ENCODE data around the gene BTNL9. TPM values are rescaled to one million over a fixed set of nuclear protein-coding genes. Genes with fewer than 3 reads are reported as not detected.
A peak's percentile ranks its signal among the peaks of the same experiment; 100 is the strongest.
"Not testable (repeated sequence)": the region's sequence is repeated elsewhere in the genome, so short reads cannot be mapped to it uniquely, and the experiment has no call there.

The BTNL9 gene
- total RNA-seq (2014; rRNA removed; shearing (Covaris generic); ENCODE audit: low replicate concordance) = not detected in 2 replicates

DNA sequence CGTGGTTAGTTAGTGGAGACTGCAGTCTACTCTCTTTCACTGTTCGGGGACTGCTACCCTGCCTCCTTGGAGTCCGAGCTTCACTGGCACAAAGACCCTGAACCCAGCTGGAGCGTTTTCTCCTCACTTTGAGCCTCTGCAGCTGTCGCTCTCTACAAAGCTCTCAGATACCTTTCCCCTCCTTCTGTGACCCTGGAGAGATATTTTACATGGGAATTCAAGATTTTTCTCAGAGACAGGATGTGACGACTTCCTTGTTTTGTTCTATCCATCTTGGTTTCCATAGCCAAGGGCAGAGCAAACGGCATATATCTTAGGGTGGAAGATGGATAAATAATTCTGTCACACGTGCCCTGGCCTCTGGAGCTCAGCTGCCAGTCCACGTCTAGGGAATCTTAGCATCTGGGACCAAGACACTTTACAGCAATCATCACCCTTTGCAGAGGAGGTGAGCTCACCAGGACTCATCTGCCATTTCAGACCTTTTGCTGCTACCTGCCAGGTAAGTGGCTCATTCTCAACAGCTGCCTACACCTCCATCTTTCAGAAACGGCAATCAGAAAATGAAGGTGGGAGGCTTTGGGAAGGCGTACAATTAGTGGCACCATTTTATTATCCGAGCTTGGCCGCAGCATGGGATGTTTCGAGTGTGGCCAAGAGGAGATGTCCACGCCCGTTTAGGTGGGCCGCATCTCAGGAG, at the start of gene BTNL9:
BTNL9 (plus strand) TSS at position 336 of the 700 bp plus-strand sequence. CDS start 5,224 bp downstream, outside the sequence.
- DNase-seq (ENCODE audit: low read depth) = no peak
- in situ Hi-C loops (cut with HindIII; ENCODE audit: low pct_unique_long_range_greater_than_20kb, low sequenced_read_pairs) = no loop called here

DNA sequence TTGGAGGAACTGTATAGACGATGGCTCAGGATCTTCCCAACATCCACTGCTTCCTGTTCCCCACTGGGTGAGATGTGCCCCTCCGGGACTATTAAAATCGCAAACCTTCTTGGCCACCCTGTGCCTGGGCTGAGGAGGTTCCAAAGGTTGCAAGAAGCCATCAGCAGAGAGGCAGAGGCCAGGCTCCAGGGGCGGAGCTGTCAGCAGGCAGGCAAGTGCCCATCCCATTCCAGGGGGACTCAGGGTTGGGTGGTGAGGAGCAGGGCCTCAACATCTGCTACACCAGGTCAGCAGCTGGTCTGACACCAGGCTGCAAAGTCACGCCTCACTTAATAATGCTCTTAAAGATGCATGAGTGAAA, 49.2 kb upstream of the BTNL9 start:
- DNase-seq (ENCODE audit: low read depth) = no peak
- in situ Hi-C loops (cut with HindIII; ENCODE audit: low pct_unique_long_range_greater_than_20kb, low sequenced_read_pairs) = no loop called here

DNA sequence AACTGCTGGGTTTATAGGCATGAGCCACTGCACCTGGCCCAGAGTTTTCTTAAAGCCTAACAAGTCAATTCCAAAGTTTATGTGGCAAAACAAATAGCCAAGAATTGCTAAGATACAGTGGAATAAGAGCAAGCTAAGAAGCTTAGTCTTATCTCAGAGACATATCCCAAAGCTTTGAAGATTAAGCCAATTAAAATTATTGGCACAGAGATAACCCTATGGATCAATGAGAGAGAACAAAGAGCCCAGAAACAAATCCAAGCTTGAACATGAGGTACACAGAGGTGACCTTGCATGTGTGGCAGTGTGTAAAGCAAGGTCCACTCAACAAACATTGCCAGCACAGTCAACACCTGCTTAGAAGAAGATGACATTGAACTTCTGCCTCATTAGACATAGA, 38.1 kb upstream of the BTNL9 start:
- no peak for DNase-seq (ENCODE audit: low read depth)
- in situ Hi-C loops (cut with HindIII; ENCODE audit: low pct_unique_long_range_greater_than_20kb, low sequenced_read_pairs) = no loop called here

DNA sequence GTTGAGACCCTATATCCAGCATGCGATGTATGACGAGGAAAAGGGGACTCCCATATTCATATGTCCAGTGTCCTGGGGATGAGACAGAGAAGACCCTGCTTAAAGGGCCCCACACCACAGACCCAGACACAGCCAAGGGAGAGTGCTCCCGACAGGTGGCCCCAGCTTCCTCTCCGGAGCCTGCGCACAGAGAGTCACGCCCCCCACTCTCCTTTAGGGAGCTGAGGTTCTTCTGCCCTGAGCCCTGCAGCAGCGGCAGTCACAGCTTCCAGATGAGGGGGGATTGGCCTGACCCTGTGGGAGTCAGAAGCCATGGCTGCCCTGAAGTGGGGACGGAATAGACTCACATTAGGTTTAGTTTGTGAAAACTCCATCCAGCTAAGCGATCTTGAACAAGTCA, 34.3 kb upstream of the BTNL9 start:
- no peak for DNase-seq (ENCODE audit: low read depth)
- in situ Hi-C loops (cut with HindIII; ENCODE audit: low pct_unique_long_range_greater_than_20kb, low sequenced_read_pairs) = no loop called here

DNA sequence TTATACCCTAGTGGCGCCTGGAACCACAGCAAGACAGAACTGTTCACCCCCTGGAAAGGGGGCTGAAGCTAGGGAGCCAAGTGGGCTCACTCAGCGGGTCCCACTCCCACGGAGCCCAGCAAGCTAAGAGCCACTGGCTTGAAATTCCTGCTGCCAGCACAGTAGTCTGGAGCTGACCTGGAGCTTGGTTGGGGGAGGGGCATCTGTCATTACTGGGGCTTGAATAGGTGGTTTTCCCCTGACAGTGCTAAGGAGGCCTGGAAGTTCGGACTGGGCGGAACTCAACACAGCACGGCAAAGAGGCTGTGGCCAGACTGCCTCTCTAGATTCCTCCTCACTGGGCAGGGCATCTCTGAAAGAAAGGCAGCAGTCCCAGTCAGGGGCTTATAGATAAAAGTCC, 31.9 kb upstream of the BTNL9 start:
- in situ Hi-C loops (cut with HindIII; ENCODE audit: low pct_unique_long_range_greater_than_20kb, low sequenced_read_pairs) = no loop called here
- DNase-seq (ENCODE audit: low read depth) = no peak

DNA sequence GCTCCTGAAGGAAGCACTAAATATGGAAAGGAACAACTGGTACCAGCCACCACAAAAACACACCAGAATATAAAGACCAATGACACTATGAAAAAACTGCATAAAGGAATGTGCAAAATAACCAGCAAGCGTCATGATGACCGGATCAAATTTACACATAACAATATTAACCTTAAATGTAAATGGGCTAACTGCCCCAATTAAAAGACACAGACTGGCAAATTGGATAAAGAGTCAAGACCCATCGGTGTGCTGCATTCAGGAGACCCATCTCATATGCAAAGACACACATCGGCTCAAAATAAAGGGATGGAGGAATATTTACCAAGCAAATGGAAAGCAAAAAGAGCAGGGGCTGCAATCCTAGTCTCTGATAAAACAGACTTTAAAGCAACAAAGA, 30.0 kb upstream of the BTNL9 start:
- DNase-seq (ENCODE audit: low read depth); in situ Hi-C loops (cut with HindIII; ENCODE audit: low pct_unique_long_range_greater_than_20kb, low sequenced_read_pairs): not testable (repeated sequence)

DNA sequence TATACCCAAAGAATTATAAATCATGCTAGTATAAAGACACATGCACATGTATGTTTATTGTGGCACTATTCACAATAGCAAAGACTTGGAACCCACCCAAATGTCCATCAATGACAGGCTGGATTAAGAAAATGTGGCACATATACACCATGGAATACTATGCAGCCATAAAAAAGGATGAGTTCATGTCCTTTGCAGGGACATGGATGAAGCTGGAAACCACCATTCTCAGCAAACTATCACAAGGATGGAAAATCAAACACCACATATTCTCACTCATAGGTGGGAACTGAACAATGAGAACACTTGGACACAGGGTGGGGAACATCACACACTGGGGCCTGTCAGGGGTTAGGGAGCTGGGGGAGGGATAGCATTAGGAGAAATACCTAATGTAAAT, 25.4 kb upstream of the BTNL9 start:
- in situ Hi-C loops (cut with HindIII; ENCODE audit: low pct_unique_long_range_greater_than_20kb, low sequenced_read_pairs); DNase-seq (ENCODE audit: low read depth): not testable (repeated sequence)

DNA sequence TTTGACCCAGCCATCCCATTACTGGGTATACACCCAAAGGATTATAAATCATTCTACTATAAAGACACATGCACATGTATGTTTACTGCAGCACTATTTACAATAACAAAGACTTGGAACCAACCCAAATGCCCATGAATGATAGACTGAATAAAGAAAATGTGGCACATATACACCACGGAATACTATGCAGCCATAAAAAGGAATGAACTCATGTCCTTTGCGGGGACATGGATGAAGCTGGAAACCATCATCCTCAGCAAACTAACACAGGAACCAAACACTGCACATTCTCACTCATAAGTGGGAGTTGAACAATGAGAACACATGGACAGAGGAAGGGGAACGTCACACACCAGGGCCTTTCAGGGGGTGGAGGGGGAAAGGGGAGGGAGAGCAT, 22.6 kb upstream of the BTNL9 start:
- DNase-seq (ENCODE audit: low read depth); in situ Hi-C loops (cut with HindIII; ENCODE audit: low pct_unique_long_range_greater_than_20kb, low sequenced_read_pairs): not testable (repeated sequence)

DNA sequence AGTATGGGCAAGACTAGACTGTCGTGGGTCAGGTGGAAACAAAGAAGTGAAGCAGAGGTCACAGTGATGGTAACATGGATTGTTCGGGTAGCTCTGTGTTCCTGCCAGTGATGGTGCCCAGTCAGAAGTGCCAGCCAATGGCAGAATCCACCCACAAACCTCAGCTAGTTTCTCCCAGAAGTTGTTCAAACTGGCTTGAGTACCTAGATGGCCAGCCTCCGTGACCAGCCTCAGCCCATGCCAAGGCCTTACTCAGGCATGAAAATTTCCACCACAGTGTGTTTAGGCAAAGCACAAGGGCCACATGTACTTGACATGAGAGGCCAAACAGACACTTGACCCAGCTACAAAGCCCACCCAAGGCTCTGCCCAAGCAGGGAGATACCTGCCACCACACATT, 19.4 kb upstream of the BTNL9 start:
- in situ Hi-C loops (cut with HindIII; ENCODE audit: low pct_unique_long_range_greater_than_20kb, low sequenced_read_pairs) = no loop called here

DNA sequence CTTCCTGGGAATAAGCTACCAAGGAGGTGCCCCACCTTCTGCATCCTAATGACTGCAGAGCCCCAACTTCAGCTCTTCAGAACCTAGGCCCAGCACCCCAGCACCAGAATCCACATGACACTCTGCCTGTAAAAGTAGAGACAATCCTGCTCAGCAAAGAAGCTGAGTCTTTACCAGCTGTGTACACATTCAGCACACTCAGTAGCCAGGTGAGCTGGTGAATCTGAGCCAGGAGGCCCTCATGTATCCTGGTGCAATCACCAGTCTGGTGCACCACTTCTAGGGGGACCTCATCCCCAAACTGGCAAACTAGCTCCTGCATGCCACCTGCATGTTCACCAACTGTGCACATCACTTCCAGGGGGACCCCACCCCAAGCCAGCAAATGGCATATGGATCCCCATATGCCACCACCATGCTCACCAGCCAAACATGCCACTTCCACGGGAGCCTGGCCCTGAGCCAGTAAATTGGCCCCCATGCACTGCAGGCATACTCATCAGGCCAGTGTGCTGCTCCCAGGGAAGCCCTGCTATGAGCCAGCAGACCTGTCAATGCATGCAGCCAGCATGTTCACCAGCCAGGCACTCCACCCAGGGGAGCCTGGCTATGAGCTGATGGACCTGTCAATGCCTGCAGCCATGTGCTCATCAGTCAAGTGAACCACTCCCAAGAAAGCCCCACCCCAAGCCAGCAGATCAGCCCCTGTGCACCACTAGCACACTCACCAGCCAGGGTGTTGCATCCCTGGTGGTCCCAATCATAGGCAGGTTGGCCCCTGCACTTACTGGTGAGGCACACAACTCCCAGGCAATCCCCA, 15.6 kb upstream of the BTNL9 start:
- in situ Hi-C loops (cut with HindIII; ENCODE audit: low pct_unique_long_range_greater_than_20kb, low sequenced_read_pairs) = no loop called here

More for the DNA sequence above, 19.4 kb upstream of the BTNL9 start:
- no peak for DNase-seq (ENCODE audit: low read depth)

DNA sequence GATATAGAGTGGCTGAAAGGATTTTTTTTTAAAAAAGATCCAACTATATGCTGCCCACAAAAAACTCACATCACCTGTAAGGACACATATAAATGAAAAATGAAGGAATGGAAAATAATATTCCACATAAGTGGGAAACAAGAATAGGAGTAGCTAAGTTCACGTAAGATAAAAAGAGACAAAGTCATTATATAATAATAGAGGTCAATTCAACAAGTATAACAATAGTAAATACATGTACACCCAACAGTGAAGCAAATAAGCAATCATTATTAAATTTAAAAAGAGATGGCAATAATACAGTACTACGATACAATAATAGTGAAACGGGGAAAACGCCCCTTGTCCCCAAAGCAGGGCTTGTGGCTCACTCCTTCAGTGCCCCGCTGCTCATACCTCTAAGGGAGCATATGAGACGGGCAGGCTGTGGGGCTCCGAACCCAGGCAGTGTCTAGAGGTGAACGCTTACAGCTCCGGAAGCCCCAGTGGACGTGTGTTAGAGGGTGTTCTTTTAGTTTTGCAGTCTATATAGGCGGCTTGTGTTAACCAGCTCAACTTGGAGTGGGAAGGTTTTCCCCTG, 12.5 kb upstream of the BTNL9 start:
- in situ Hi-C loops (cut with HindIII; ENCODE audit: low pct_unique_long_range_greater_than_20kb, low sequenced_read_pairs) = no loop called here
- DNase-seq (ENCODE audit: low read depth) = no peak

More for the DNA sequence above, 15.6 kb upstream of the BTNL9 start:
- DNase-seq (ENCODE audit: low read depth) = no peak

DNA sequence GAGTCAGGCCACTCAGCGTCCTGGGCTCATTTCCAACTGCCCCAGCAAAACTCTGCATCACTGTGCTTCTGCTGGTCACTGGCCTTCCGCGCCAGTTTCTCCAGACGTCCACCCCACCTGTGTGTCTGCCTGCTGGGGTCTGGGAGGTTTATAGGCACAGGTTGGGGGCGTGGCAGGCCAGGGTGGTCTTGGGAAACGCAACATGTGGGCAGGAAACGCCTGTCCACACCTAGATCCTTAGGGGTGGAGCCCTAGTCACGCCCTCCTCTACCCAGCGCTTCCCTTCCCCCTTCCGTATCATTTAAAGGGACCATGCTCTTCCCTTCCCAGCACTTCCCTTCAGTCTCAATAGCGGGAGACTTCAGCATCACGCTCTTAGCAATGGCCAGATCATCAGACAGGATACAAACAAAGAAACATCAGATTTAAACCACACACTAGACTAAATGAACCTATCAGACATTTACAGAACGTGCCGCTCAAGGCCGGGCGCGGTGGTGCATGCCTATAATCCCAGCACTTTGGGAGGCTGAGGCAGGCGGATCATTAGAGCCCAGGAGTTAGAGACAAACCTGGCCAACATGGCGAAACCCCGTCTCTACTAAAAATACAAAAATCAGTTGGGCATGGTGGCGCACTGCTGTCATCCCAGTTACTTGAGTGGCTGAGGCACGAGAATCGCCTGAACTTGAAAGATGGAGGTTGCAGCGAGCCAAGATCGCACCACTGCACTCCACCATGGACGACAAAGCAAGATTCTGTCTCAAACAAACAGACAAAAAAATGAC, 11.8 kb upstream of the BTNL9 start:
- in situ Hi-C loops (cut with HindIII; ENCODE audit: low pct_unique_long_range_greater_than_20kb, low sequenced_read_pairs) = no loop called here
- peak; percentile 60 for DNase-seq (ENCODE audit: low read depth)

DNA sequence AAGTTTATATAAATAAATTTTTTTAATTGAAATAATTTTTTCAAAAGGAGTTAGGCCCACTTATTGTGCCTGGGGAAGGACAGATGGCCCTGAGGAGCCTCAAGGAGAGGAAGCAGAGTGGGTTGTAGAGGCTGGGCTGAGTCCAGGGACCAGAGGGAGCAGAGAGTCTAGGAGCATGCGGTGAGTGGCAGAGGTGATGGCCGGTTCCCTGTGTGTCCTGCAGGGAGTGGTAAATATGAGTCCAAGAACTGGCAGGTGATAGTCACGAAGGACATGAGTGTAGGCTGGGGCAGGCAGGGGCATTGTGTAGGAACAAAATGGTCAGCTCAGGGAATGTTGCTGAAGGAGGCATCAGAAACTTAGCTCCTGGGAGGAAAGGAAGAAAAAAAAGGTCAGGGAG, 8.3 kb upstream of the BTNL9 start:
- in situ Hi-C loops (cut with HindIII; ENCODE audit: low pct_unique_long_range_greater_than_20kb, low sequenced_read_pairs) = no loop called here
- DNase-seq (ENCODE audit: low read depth) = no peak

DNA sequence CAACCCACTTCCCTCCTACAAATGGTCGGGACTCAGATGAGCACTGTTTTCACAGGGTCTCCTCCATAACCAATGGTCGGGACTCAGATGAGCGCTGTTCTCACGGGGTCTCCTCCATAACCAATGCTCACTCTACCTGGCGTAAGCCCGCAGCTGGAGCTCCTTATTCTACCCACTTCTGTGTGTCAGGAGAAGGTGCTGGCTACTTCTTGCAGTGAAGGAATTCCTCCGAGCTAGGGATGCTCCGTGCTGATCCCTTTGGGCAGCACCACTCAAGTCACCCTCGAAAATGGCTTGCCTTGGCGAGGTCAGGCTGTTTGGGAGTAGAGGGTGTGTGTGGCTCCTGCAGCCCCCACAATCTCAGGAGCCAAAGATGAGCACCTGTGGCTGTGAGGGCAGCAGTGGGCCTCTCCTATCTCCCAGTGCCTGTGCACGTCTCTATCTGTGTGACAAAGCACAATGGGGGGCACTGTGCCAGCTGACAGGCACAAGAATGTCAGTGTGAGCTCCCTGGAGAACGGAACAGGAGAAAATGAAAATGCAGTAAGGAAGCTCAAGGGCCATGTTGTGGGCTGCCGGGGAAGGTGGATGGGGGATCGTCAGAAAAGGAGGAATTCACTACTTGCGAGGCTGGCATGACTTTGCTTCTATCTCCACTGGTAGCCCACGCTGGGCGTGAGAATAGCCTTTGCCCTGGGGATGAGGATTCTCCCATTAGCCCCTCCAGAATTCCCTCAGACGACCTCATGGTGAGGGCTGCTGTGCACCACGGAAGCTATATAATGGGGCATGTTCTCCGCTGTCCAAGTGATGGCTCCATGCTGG, 3.9 kb upstream of the BTNL9 start:
- no peak for DNase-seq (ENCODE audit: low read depth)
- in situ Hi-C loops (cut with HindIII; ENCODE audit: low pct_unique_long_range_greater_than_20kb, low sequenced_read_pairs) = no loop called here

DNA sequence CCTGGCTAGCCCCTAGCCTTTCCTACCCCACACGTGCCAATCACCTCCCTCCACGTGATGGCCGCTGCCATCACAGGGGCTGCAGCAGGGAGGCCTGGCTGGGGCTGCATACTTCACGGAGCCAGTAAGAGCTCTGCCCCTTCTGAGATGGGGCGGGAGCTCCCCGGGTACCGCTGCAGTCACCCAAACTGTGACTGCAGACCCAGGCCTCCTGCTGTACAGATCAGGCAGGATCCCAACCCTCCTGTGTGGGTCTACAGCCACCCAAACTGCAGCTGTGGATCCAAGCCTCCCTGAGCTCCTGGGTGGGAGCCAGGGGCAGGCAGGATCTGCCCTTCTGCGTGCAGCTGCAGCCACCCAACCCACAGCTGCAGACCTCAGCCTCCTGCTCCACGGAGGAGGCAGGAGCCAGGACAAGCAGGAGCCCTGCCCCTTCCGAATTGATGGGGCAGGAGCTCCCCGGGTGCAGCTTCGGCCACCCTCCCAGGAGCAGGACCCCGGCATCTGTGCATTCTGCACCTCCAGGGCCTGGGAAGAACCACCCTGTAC, 3.2 kb upstream of the BTNL9 start:
- in situ Hi-C loops (cut with HindIII; ENCODE audit: low pct_unique_long_range_greater_than_20kb, low sequenced_read_pairs) = no loop called here
- no peak for DNase-seq (ENCODE audit: low read depth)

DNA sequence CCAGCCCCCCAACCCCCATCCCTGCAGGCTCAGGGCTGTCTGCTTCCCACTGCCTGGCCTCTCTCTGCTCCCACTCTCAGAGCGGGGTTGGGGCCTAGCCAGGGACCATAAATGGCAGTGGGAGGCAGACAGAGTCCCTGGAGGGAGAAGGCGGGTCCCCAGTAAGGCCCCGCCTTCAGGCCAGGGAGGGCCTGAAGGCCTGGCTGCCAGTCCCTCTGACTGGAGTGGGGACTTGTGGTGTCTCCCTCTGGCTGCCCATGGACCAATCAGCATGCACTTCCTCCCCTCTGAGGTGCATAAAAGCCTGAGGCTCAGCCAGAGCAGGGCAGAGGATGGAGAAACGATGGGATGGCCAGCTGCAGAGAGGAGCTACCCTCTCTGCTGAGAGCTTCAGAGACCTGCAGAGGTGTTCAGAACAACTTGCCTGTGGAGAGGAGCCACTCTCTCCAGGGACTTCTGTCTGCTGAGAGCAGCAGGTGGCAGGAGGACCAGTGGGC, 2.7 kb upstream of the BTNL9 start:
- in situ Hi-C loops (cut with HindIII; ENCODE audit: low pct_unique_long_range_greater_than_20kb, low sequenced_read_pairs) = no loop called here
- DNase-seq (ENCODE audit: low read depth) = no peak

DNA sequence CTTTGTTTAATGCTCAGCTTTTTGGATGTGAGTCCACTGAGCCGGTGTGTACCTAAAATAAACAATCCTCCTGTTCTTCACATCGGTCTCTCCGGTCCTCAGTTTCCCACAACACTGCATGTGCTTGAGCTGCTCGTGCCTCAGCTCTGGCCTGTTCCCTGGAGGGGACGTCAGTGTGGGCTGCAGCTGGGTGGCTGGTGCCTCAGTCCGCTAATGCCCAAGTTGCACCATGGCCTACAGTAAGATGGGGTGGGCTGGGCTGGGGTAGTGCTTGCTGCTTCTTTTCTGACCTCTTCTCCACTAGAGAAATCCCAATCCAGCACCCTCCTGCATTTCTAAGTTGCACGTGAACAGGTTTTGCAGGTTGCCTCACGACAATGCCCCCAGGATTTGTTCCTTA, 595 bp upstream of the BTNL9 start:
- in situ Hi-C loops (cut with HindIII; ENCODE audit: low pct_unique_long_range_greater_than_20kb, low sequenced_read_pairs) = no loop called here
- DNase-seq (ENCODE audit: low read depth) = no peak

DNA sequence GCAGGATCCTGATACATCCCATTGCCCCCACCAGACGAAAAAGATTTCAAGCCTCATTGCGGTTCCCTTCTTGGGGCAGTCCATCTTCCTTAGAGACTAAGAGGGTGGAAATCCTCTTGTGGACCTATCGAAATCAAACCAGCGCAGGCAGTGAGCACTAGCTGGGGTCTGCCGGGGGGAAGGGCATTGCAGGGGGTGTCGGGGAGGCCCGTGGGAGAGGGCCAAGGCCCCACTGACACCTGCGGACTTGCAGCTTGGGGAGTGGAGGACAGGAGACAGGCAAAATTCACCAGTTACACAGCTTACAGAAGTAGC, 522 bp downstream of the BTNL9 start:
- in situ Hi-C loops (cut with HindIII; ENCODE audit: low pct_unique_long_range_greater_than_20kb, low sequenced_read_pairs) = no loop called here
- no peak for DNase-seq (ENCODE audit: low read depth)

All from Caki2 (cell line).